Fibroblast of skin of left biceps (primary cell): ENCODE measurements around the gene INTS3.
"Not testable (repeated sequence)": the region's sequence is repeated elsewhere in the genome, so short reads cannot be mapped to it uniquely, and the experiment has no call there.

Experiments used
- DNase-seq, 2 experiments: peaks; one replicate each; pipeline ENCODE4 v3.0.0-alpha.2; 2013; ENCODE audit warnings: low read depth in 2 of 2

INTS3 gene

DNA sequence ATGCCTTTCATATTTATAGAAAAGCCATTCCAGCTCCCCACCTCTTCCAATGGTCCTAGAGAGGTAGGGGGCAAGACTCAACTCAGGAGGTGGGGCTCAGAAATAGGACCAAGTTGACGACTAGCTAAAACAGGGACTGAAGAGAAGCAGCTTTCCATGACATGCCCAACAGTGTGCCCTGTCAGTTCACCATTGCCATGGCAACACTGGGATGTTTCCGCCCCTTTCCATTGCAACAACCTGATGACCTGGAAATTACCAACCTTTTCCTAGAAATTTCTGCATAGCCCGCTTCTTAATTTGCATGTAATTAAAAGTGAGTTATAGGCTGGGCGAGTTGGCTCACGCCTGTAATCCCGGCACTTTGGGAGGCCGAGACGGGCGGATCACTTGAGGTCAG lies 22.4 kb upstream of the INTS3 start:
- no peak for DNase-seq

GRCh38 chr1:153711026-153711425 lies 16.8 kb upstream of the INTS3 start:
- no peak for DNase-seq

DNA sequence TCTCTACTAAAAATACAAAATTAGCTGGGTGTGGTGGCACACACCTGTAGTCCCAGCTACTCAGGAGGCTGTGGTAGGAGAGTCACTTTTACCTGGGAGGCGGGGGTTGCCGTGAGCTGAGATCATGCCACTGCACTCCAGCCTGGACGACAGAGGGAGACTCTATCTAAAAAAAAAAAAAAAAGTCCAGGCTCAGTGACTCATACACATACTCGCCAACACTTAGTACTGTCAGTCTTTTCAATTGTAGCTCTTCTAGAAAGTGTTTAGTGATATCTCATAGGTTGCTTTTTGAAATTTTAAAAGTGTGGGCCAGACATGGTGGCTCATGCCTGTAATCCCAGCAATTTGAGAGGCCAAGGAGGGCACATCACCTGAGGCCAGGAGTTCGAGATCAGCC lies 11.6 kb upstream of the INTS3 start:
- not testable (repeated sequence) for DNase-seq

GRCh38 chr1:153717330-153717729 lies 10.5 kb upstream of the INTS3 start:
- DNase-seq = no peak

GRCh38 chr1:153723687-153724086 lies 4.2 kb upstream of the INTS3 start:
- DNase-seq = no peak

DNA sequence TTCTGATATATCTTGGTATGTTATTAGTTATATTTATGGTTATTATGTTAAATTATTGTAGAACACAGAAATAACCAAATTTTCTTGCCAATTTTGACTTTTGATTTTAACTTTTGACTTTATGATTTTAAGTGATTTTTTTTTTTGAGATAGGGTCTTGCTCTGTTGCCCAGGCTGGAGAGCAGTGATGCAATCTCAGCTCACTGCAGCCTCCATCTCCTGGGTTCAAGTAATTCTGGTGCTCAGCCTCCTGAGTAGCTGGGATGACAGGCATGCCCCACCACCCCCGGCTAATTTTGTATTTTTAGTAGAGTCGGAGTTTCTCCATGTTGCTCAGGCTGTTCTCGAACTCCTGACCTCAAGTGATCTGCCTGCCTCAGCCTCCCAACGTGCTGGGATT lies 3.2 kb upstream of the INTS3 start:
- DNase-seq = not testable (repeated sequence)

DNA sequence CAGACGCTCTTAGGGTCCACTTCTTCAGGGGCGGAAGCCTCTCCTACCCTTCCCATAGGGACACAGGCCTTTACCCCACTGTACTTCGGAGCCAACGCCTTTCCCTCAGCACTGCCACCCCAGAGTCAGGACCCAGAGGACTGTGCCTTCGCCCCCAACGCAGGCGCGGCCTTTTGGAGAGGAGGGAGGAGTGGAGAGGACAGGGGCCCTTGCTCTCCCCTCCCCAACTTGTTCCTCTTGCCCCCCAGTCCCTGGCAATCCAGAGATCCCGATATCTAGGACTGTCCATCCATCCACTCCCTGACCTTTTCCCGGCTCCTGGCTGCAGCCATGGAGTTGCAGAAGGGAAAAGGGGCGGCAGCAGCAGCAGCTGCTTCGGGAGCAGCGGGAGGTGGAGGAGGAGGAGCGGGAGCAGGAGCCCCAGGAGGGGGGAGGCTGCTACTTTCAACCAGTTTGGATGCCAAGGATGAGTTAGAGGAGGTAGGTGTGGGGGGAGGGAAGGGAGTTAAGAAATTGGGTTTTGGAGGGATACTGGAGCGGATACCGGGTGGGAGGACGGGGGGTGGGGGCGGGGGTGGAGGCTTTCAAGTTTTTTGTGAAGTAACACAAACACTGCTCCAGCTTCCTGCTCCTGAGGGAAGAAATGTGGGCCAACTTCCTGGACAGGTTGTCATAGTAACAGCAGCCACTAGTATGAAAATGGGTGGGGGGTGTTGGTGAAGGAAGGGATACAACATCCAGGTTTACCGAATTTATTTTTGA lies 636 bp downstream of the INTS3 start:
- peak in 1 of 2 experiments; percentile 19 for DNase-seq

GRCh38 chr1:153730468-153730988 lies 2.7 kb downstream of the INTS3 start:
- DNase-seq = no peak

DNA sequence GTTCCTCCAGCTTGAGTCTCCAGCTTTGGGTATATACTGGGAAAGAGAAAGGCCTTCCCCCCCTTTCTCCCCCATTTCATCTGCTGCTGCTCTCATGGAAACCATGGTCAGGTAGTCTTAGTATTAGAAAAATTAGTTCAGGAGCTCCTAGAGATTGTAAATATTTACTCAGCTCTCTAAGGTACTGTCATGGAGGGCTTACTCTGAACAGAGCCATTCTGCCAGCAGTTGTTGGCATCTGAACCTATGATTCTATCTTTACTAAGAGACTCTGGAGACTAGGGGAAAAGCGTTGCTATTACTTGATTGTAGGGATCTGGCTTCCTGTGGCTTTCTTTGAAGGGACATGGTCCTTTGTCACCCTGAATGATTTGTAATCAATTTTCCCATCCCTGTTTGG lies 6.1 kb downstream of the INTS3 start:
- DNase-seq = no peak

DNA sequence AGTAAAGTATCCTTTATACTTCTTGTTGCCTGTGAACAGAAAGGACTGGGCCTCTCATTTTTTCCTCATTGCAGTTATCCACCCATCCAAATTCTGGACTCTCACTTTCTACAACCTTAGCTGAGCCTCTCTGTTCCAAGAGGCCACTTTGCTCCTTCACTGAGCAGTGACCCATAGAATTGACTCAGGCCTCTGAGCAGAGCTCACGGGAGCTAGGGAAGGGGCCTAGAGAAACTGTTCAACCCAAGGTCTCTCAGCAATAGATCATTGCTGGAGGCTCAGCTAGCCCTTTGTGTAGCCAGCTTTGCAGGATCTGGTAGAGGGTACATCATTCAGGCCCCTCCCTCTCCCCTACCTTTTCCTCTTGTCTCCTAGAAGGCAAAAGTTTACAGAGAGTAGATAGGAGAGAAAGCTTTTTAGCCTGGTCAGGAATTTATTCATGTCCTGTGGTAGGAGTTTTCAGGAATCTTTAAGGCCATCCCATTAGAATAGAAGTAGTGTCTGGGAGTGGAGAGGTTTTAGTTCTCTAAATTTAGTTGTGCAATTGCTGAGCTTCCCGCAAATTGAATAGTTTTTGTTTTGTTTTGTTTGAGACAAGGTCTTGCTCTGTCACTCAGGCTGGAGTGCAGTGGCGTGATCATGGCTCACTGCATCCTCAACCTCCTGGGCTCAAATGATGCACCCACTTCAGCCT lies 6.7 kb downstream of the INTS3 start:
- no peak for DNase-seq

DNA sequence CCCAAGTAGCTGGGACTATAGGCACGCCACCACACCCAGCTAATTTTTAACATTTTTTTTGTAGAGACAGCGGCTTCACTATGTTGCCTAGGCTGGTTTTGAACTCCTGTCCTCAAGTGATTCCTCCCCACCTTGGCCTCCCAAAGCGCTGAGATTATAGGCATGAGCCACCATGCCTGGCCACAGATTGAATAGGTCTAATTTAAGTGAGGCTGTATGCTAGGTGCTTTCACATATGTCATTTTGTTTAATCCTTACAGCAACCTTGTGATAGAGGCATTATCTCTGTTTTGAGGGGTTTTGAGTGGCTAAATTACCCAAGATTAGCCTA lies 7.2 kb downstream of the INTS3 start:
- no peak for DNase-seq

GRCh38 chr1:153741986-153742385 lies 14.1 kb downstream of the INTS3 start:
- DNase-seq = no peak

GRCh38 chr1:153742411-153743142 lies 14.7 kb downstream of the INTS3 start:
- peak in 1 of 2 experiments; percentile 15 for DNase-seq

GRCh38 chr1:153745417-153745816 lies 17.6 kb downstream of the INTS3 start:
- no peak for DNase-seq

DNA sequence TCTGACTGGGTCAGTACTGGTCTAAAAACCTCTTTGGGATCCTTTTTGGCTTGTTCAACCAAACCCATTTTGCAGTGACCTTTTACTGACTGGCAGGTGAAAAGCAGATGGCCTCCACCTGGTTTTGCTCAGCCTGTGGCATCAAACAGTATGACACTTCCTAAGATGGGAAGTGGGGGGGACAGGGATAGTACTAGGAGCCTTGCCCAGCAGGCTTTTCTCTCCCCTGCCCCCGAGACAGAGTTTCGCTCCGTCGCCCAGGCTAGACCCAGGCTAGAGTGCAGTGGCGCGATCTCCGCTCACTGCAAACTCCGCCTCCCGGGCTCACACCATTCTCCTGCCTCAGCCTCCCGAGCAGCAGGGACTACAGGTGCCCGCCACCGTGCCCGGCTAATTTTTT lies 18.3 kb downstream of the INTS3 start:
- no peak for DNase-seq

DNA sequence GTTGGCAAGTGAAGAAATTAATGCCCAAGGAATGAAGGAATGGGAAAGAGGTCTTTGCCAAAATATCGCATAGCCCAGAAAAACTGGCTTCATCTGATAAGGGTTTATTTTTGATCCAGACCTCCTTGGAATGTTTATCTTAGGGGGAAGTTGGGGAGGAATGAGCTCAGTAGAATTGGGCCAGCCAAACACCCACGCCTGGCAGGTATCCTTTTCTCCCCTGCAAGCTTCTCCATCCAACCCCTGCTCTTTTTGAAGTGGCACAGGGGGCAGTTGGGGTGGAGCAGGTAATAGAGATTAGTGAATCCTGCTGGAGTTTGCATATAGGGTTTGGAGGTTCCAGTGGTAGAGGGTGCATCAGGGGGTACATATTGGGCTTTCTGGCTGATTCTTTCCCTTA lies 21.1 kb downstream of the INTS3 start:
- DNase-seq = no peak

DNA sequence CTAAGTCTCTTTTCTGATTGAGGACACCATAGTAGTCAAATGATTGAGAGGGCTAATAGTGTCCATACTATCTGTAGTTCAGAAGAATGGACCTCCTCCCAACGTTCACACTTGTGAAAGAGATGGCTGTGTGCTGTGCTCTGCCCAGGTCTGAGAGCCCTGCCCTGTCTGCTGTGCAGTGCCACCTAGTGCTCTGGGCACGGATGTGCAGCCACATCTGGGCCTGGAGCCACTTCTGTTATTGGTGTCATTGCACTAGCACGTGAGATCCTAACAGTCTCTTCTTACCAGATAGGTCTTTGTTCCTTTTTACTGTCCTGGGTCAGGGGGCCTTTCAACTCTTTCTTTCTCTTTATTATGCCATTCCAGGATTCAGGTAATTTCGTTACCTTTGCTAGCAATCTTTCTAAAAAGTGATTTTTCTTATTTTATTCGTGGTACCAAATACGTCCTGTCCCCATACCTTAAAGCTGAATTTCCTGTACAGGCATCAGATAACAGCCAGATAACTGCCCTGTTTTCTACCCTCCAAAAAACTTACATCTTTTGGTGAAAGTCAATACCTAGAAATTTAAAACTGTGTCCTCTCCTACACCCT lies 21.7 kb downstream of the INTS3 start:
- DNase-seq = peak; percentile 26

GRCh38 chr1:153750026-153750995 lies 22.5 kb downstream of the INTS3 start:
- DNase-seq = no peak

DNA sequence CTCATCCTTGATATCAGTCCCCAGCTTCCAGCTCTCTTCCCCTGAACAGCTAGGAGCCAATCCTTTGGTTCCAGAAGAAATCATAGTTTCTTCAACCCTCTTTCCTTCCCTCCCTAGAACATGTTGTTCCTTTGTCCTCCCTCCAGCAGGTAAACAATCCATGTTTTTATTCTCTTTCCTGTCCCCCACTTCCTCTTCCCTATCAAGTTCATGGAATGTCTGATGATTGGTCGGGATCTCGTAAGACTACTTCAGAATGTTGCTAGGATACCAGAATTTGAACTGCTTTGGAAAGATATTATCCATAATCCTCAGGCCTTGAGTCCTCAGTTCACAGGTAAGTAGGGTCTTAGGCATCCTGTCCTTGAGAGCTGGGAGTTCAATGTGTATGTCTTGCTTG lies 24.2 kb downstream of the INTS3 start:
- no peak for DNase-seq

- no peak for DNase-seq
Observed at GRCh38 chr1:153752571-153753195, 24.8 kb downstream of the INTS3 start.

DNA sequence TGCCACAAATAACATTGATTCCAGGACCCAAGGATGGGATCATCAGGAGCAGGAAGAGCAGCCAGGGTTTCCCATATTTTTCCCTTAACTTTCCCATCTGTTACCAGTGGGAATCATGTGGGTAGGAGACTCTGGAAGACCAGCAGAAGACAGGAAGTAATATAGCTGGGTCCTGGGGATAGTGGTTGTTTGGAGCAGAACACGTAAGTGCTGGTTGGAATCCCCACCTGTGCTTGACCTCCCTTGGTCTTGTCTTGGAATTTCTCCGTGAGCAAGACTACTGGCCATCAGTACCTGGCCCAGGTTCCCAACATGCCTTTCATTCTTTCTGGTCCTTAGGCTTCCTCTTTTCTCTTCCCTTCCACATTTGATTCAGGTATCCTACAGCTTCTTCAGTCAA lies 26.4 kb downstream of the INTS3 start:
- no peak for DNase-seq
